ENCODE results near the gene COL4A1.
"Not testable (repeated sequence)": the region's sequence is repeated elsewhere in the genome, so short reads cannot be mapped to it uniquely, and the experiment has no call there.

The COL4A1 gene

DNA sequence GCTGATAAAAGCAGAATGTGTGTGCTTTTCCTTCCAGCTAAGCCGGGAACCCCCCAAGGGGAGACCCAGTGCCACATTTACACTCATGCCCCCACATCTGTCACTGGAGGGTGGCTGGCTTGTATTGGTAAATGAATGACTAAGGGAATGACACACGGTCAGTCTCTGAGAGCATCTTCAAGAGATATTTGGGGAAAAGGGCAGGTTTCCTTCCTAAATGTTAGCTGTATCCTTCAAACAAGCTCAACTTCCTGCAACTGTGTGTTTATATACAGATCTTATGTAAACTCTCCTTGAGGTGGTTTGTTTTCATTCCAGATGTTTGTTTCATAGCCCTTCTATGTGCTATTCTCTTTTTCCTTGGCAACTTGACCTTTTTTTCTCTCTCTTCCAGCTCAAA is 192.6 kb downstream of the COL4A1 start:
- Histone ChIP-seq H3K9me2 (ENCODE audit: low read depth, low read length) (no peaks in the 10 kb centered on the region), H3K79me2 (ENCODE audit: insufficient read depth, low read length) (no peaks in the 10 kb centered on the region), H3K9me3 (ENCODE audit: low read length) (no peaks in the 10 kb centered on the region), H3K27ac (ENCODE audit: low read depth, low read length, poor library complexity, severe bottlenecking) (no peak overlapping the region), H3K9ac (ENCODE audit: low read length) (no peak overlapping the region), H3K27me3 (ENCODE audit: insufficient read depth, low read length) (no peaks in the 10 kb centered on the region), H4K20me1 (ENCODE audit: insufficient read depth, low read length) (no peaks in the 10 kb centered on the region), H3K4me1 (ENCODE audit: insufficient read depth, low read length, severe bottlenecking) (no peaks in the 10 kb centered on the region), H3K4me2 (ENCODE audit: low read length) (no peak overlapping the region), H3K4me3 (ENCODE audit: low read depth, low read length, poor library complexity, severe bottlenecking) (no peak overlapping the region), H2AFZ (ENCODE audit: low read length) (no peak overlapping the region), H3K36me3 (ENCODE audit: insufficient read depth, low read length) (no peaks in the 10 kb centered on the region), H3F3A (ENCODE audit: insufficient read depth, low read length) (no peaks in the 10 kb centered on the region)
- no peak for TF ChIP-seq EZH2 (IDR thresholded peaks at IDR 0.05; ENCODE audit: borderline replicate concordance, low read length)
- TF ChIP-seq, protein P1, sequence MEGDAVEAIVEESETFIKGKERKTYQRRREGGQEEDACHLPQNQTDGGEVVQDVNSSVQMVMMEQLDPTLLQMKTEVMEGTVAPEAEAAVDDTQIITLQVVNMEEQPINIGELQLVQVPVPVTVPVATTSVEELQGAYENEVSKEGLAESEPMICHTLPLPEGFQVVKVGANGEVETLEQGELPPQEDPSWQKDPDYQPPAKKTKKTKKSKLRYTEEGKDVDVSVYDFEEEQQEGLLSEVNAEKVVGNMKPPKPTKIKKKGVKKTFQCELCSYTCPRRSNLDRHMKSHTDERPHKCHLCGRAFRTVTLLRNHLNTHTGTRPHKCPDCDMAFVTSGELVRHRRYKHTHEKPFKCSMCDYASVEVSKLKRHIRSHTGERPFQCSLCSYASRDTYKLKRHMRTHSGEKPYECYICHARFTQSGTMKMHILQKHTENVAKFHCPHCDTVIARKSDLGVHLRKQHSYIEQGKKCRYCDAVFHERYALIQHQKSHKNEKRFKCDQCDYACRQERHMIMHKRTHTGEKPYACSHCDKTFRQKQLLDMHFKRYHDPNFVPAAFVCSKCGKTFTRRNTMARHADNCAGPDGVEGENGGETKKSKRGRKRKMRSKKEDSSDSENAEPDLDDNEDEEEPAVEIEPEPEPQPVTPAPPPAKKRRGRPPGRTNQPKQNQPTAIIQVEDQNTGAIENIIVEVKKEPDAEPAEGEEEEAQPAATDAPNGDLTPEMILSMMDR (IDR thresholded peaks at IDR 0.05; ENCODE audit: low read length) = no peak

- H3K9me2 ChIP-seq (ENCODE audit: low read depth, low read length) = no peaks in the 10 kb centered on the region
- H3K9ac ChIP-seq (ENCODE audit: low read length) = no peak overlapping the region
- no peaks in the 10 kb centered on the region for H3K79me2 ChIP-seq (ENCODE audit: insufficient read depth, low read length)
- H3K27ac ChIP-seq (ENCODE audit: low read depth, low read length, poor library complexity, severe bottlenecking) = no peak overlapping the region
- no peaks in the 10 kb centered on the region for H3K4me1 ChIP-seq (ENCODE audit: insufficient read depth, low read length, severe bottlenecking)
- no peaks in the 10 kb centered on the region for H3K36me3 ChIP-seq (ENCODE audit: insufficient read depth, low read length)
- no peaks in the 10 kb centered on the region for H3F3A ChIP-seq (ENCODE audit: insufficient read depth, low read length)
- no peak overlapping the region for H3K4me2 ChIP-seq (ENCODE audit: low read length)
- no peaks in the 10 kb centered on the region for H4K20me1 ChIP-seq (ENCODE audit: insufficient read depth, low read length)
- H3K4me3 ChIP-seq (ENCODE audit: low read depth, low read length, poor library complexity, severe bottlenecking) = no peak overlapping the region
- H3K27me3 ChIP-seq (ENCODE audit: insufficient read depth, low read length) = no peaks in the 10 kb centered on the region
- no peak for TF ChIP-seq EZH2 (IDR thresholded peaks at IDR 0.05; ENCODE audit: borderline replicate concordance, low read length)
- TF ChIP-seq, protein P1 (IDR thresholded peaks at IDR 0.05; ENCODE audit: low read length) = no peak
- no peaks in the 10 kb centered on the region for H3K9me3 ChIP-seq (ENCODE audit: low read length)
- no peak overlapping the region for H2AFZ ChIP-seq (ENCODE audit: low read length)
These were observed 193.6 kb downstream of the COL4A1 start for GRCh38 chr13:110113284-110113764.

GRCh38 chr13:110112379-110112778 is 194.6 kb downstream of the COL4A1 start:
- not testable (repeated sequence) for H3K4me2 ChIP-seq (ENCODE audit: low read length); H3K27ac ChIP-seq (ENCODE audit: low read depth, low read length, poor library complexity, severe bottlenecking); H3K9ac ChIP-seq (ENCODE audit: low read length)

GRCh38 chr13:110110783-110111182 is 196.2 kb downstream of the COL4A1 start:
- TF ChIP-seq EZH2 (IDR thresholded peaks at IDR 0.05; ENCODE audit: borderline replicate concordance, low read length) = no peak
- TF ChIP-seq, protein P1 (IDR thresholded peaks at IDR 0.05; ENCODE audit: low read length) = no peak
- Histone ChIP-seq H4K20me1 (ENCODE audit: insufficient read depth, low read length) (no peaks in the 10 kb centered on the region), H3K27me3 (ENCODE audit: insufficient read depth, low read length) (no peaks in the 10 kb centered on the region), H3K9me3 (ENCODE audit: low read length) (no peaks in the 10 kb centered on the region), H3K4me2 (ENCODE audit: low read length) (no peak overlapping the region), H3K36me3 (ENCODE audit: insufficient read depth, low read length) (no peaks in the 10 kb centered on the region), H3K27ac (ENCODE audit: low read depth, low read length, poor library complexity, severe bottlenecking) (no peak overlapping the region), H3K9me2 (ENCODE audit: low read depth, low read length) (no peaks in the 10 kb centered on the region), H2AFZ (ENCODE audit: low read length) (no peak overlapping the region), H3K79me2 (ENCODE audit: insufficient read depth, low read length) (no peaks in the 10 kb centered on the region), H3F3A (ENCODE audit: insufficient read depth, low read length) (no peaks in the 10 kb centered on the region), H3K9ac (ENCODE audit: low read length) (no peak overlapping the region), H3K4me1 (ENCODE audit: insufficient read depth, low read length, severe bottlenecking) (no peaks in the 10 kb centered on the region), H3K4me3 (ENCODE audit: low read depth, low read length, poor library complexity, severe bottlenecking) (no peak overlapping the region)

More at GRCh38 chr13:110112379-110112778, 194.6 kb downstream of the COL4A1 start:
- not testable (repeated sequence) for H3K36me3 ChIP-seq (ENCODE audit: insufficient read depth, low read length); H3F3A ChIP-seq (ENCODE audit: insufficient read depth, low read length); H4K20me1 ChIP-seq (ENCODE audit: insufficient read depth, low read length); H3K9me3 ChIP-seq (ENCODE audit: low read length); H3K4me3 ChIP-seq (ENCODE audit: low read depth, low read length, poor library complexity, severe bottlenecking); H3K27me3 ChIP-seq (ENCODE audit: insufficient read depth, low read length); H3K9me2 ChIP-seq (ENCODE audit: low read depth, low read length); H2AFZ ChIP-seq (ENCODE audit: low read length); H3K79me2 ChIP-seq (ENCODE audit: insufficient read depth, low read length); H3K4me1 ChIP-seq (ENCODE audit: insufficient read depth, low read length, severe bottlenecking)

All from OCI-LY1 (cell line).